ENCODE data around the gene SH3TC1.

The SH3TC1 gene

GRCh38 chr4:8167815-8168214, 31.3 kb upstream of the SH3TC1 start:
- POLR2A ChIA-PET (ENCODE audit: low non-redundant PET), result no interaction called here

DNA sequence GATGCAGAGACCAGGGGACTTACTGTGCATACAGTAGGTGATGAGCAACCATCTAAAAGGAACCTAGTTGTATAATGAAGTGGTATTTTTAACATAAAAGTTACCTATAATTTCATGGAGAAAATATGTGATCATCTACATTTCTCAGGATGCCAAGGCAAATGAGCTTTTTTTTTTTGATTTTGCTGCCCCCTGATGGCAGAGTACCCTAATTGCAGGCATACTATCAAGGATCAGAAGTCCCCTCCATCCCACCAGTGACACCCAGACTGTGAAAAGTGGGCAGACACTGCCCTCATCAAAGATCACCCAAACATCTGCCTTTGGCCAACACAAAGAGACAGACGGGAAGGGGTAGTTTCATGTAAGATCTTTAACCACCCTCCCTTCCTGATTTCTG, 30.9 kb upstream of the SH3TC1 start:
- POLR2A ChIA-PET (ENCODE audit: low non-redundant PET), result no interaction called here
- CTCF ChIA-PET, result interaction anchor here (0.5 to 1.5 kb wide), 2 partner anchors 8 to 22 kb away, joined by 3 to 7 read pairs; no protein-coding TSS in a partner anchor
- no peak for TF ChIP-seq CTCF (conservative IDR thresholded peaks at IDR 0.05; ENCODE audit: low read depth)
- DNase-seq (ENCODE audit: low spot score), result no peak
- no peak overlapping the region for H3K27ac ChIP-seq

More at GRCh38 chr4:8167815-8168214, 31.3 kb upstream of the SH3TC1 start:
- H3K27ac ChIP-seq, result no peak overlapping the region
- CTCF ChIA-PET, result interaction anchor here (1.5 kb wide), 1 partner anchor 9 kb away, joined by 7 read pairs; no protein-coding TSS in a partner anchor
- no peak for TF ChIP-seq CTCF (conservative IDR thresholded peaks at IDR 0.05; ENCODE audit: low read depth)
- DNase-seq (ENCODE audit: low spot score), result no peak

DNA sequence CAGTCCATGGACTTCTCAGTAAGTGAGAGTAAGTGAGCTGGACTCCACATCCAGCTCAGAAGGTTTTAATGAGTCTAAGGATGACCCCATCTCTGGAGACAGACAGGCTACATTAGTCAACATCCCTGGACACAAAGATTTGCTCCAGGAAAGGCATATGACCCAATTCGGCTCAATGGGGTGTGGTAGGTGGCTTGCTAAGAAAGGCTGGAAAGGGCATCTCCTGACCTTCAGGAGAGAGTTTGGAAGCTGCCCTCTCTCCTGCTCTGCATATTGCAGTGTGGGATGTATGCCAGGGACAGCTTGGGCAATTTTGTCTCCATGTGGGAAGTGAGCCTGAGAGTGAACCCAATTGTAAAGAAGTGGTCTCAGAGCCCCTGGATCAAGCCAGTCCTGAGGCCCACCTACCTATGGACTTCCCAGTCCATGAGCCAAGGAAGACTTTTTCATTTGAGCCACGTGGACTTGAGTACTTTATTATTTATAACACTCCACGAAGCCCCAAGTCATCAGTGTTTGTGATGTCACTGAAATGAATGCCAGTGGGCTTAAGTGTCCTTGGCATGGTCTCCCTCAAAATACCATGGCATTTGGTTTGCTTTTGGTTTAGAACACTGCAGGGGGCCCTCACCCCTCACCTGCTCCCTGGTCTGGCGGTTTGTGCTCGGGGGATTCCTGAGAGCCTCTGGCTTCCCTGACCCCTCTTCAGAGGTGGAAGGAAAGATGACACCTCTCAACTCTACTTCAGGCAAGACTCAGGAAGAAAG, 30.1 kb upstream of the SH3TC1 start:
- CTCF ChIA-PET, result interaction anchor here (0.5 to 0.6 kb wide), 2 partner anchors 21 to 49 kb away, joined by 3 read pairs; no protein-coding TSS in a partner anchor
- no peak for TF ChIP-seq CTCF (conservative IDR thresholded peaks at IDR 0.05; ENCODE audit: low read depth)
- POLR2A ChIA-PET (ENCODE audit: low non-redundant PET), result no interaction called here

GRCh38 chr4:8169763-8170162, 29.3 kb upstream of the SH3TC1 start:
- CTCF ChIA-PET, result interaction anchor here (0.6 to 0.7 kb wide), 2 partner anchors 188 to 408 kb away, joined by 3 to 6 read pairs; no protein-coding TSS in a partner anchor

More for the DNA sequence above, 30.1 kb upstream of the SH3TC1 start:
- DNase-seq (ENCODE audit: low spot score), result no peak
- no peak overlapping the region for H3K27ac ChIP-seq

DNA sequence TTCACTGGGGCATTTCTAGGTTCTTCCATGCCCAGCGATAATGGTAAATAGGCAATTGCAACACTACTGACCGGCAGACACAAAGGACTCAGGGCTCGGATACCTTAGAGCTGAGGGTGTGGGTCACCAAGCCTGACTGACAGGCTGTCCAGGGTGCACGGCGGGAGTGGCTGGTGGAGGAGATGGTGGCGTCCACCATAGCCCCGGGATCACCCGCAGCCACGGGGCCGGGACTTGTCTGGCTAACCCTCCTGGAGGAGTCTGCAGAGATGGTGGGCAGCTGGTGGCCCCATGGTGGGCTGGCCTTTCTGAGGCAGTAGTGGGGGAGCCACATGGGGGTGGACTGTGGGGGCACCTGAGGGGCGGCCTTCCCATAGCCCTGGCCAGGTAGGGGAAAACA, 28.7 kb upstream of the SH3TC1 start:
- POLR2A ChIA-PET (ENCODE audit: low non-redundant PET), result no interaction called here
- H3K27ac ChIP-seq, result no peak overlapping the region
- no peak for DNase-seq (ENCODE audit: low spot score)
- CTCF ChIA-PET, result interaction anchor here (0.6 to 0.7 kb wide), 2 partner anchors 187 to 409 kb away, joined by 3 to 6 read pairs; no protein-coding TSS in a partner anchor
- no peak for TF ChIP-seq CTCF (conservative IDR thresholded peaks at IDR 0.05; ENCODE audit: low read depth)

More at GRCh38 chr4:8169763-8170162, 29.3 kb upstream of the SH3TC1 start:
- no peak overlapping the region for H3K27ac ChIP-seq
- TF ChIP-seq CTCF (conservative IDR thresholded peaks at IDR 0.05; ENCODE audit: low read depth), result no peak
- POLR2A ChIA-PET (ENCODE audit: low non-redundant PET), result no interaction called here
- no peak for DNase-seq (ENCODE audit: low spot score)

DNA sequence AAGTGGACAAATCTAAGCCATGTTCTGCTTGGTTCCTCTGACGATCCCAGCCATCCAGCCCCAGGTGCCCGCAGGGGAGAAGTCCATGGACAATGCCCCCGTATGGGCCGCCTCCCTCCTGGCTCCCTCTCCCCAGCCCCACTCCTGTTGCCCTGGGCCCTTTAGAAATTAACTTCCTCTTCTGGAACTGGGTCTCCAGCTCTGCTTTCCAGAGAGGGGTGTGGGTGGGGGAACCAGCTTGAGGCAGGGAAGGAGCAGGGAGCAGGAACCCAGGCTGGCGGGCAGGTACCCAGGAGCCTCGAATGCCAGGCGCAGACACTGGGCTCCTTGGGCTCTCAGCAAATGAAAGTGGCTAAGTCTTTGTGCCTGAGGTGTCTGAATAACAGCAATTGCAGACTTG, 27.8 kb upstream of the SH3TC1 start:
- POLR2A ChIA-PET (ENCODE audit: low non-redundant PET), result no interaction called here
- DNase-seq (ENCODE audit: low spot score), result no peak
- H3K27ac ChIP-seq, result no peak overlapping the region
- CTCF ChIA-PET, result no interaction called here
- no peak for TF ChIP-seq CTCF (conservative IDR thresholded peaks at IDR 0.05; ENCODE audit: low read depth)
